Kidney (tissue), 14 donors: ENCODE data around the gene SPECC1L. TPM values are rescaled to one million over a fixed set of nuclear protein-coding genes. Genes with fewer than 3 reads are reported as not detected.
"Not testable (repeated sequence)": the region's sequence is repeated elsewhere in the genome, so short reads cannot be mapped to it uniquely, and the experiment has no call there.

Source experiments
- DNase-seq, 5 donors: peaks; one replicate each; pipeline ENCODE4 v3.0.0-alpha.2; 2013 to 2020
- FAIRE-seq: peaks from 2 replicates; lab custom pipeline; 2012; peaks lifted over from hg19 to GRCh38; lab: Jason Lieb, UNC
- H3K27ac ChIP-seq, 2 donors: one replicate each; pipeline ENCODE4 v1.7.0; 2013; ENCODE audit warnings: low read depth in 2 of 2, low read length in 2 of 2, inconsistent platforms in 1 of 2
- H3K27me3 ChIP-seq: one replicate; pipeline ENCODE4 v1.7.1; 2013; ENCODE audit warnings: low read length, inconsistent platforms; ENCODE audit not compliant: control insufficient read depth, insufficient read depth
- H3K36me3 ChIP-seq, 3 donors: one replicate each; pipeline versions ENCODE4 v1.7.0 to v1.7.1; 2013; ENCODE audit warnings: low read length in 3 of 3, control low read depth in 1 of 3, inconsistent platforms in 1 of 3; ENCODE audit not compliant: insufficient read depth in 3 of 3, control insufficient read depth in 2 of 3
- H3K4me1 ChIP-seq, 3 donors: one replicate each; pipeline versions ENCODE4 v1.7.0 to v1.7.1; 2013; ENCODE audit warnings: low read length in 3 of 3, inconsistent platforms in 1 of 3, low read depth in 1 of 3; ENCODE audit not compliant: control insufficient read depth in 2 of 3, insufficient read depth in 2 of 3
- H3K4me3 ChIP-seq, 3 donors: one replicate each; pipeline versions ENCODE4 v1.7.0 to v1.8.1; 2013; ENCODE audit warnings: low read length in 3 of 3, control low read depth in 1 of 3, inconsistent platforms in 1 of 3
- H3K9ac ChIP-seq, 3 donors: one replicate each; pipeline versions ENCODE4 v1.7.0 to v1.7.1; 2013; ENCODE audit warnings: low read length in 3 of 3, control low read depth in 1 of 3, inconsistent platforms in 1 of 3
- H3K9me3 ChIP-seq, 3 donors: one replicate each; pipeline versions ENCODE4 v1.7.0 to v1.7.1; 2013; ENCODE audit warnings: low read length in 3 of 3, control low read depth in 1 of 3, inconsistent platforms in 1 of 3; ENCODE audit not compliant: control insufficient read depth in 2 of 3, insufficient read depth in 1 of 3
- intact Hi-C: fragments of 100-400 bp; cut with DNase I; formaldehyde crosslinking; loops from one replicate; pipeline ENCODE4 v1.11.1; 2022
- polyA plus RNA-seq: library from polyadenylated mRNA; stranded (reverse); fragments of 350-450 nt; fragmentation: Illumina TruSeq; extraction: RNeasy Lipid Tissue Mini Kit (QIAGEN cat#74804); gene quantifications from one replicate; pipeline ENCODE4 v1.2.3, GENCODE V29; 2014; ENCODE audit warnings: low read depth, low replicate concordance; ENCODE audit not compliant: insufficient read depth
- total RNA-seq: library from RNA; stranded (reverse); fragmentation: NEBNext Ultra II Directional; extraction: Animal tissue kit (Norgen Biotek cat#: 25700); gene quantifications from one replicate; pipeline ENCODE4 v1.2.1, GENCODE V29; 2021
- TF ChIP-seq, protein P1 (sequence below): IDR thresholded peaks from 3 replicates; pipeline ENCODE4 v1.5.1; 2012; ENCODE audit warnings: mild to moderate bottlenecking, moderate library complexity, borderline replicate concordance; ENCODE audit not compliant: insufficient read depth; ENCODE audit errors: extremely low read depth
- donor health status: control.
- donor health status: control.
- donor health status: control.
- donor health status: control.
- donor health status: control.
- donor health status: DM: yes; HTN: yes; CAD: no.
- donor health status: Normal renal cell carcinoma (clear cell type).

The SPECC1L gene
- total and polyA plus RNA-seq, 2 donors from 2014 or later, result 11.1 to 65.8 TPM

DNA sequence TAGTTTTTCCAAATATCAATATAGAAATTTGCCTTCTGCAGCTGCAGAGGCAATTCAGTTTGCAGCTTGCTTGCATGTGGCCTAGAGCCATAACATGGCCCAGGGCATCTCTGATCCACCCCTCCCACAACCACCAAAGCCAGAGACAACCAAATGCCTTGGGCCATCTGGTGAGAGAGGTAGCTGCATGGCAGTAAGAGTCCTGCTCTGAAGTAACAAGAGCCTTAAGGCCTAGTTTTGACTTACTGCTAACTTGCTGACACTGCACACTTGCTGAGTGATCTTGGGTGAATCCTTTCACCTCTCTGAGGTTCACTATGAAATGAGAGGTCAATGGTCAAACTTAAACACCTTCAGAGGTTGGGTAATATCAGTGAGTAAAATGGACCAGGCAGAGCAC lies 4.9 kb upstream of the SPECC1L start:
- Histone ChIP-seq H3K9ac (no peak overlapping the region), H3K27me3 (no peaks in the 10 kb centered on the region), H3K36me3 (no peaks in the 10 kb centered on the region), H3K9me3 (no peaks in the 10 kb centered on the region), H3K27ac (no peak overlapping the region), H3K4me1 (no peaks in the 10 kb centered on the region), H3K4me3 (no peak overlapping the region)
- intact Hi-C loops, result no loop called here
- TF ChIP-seq, protein P1, sequence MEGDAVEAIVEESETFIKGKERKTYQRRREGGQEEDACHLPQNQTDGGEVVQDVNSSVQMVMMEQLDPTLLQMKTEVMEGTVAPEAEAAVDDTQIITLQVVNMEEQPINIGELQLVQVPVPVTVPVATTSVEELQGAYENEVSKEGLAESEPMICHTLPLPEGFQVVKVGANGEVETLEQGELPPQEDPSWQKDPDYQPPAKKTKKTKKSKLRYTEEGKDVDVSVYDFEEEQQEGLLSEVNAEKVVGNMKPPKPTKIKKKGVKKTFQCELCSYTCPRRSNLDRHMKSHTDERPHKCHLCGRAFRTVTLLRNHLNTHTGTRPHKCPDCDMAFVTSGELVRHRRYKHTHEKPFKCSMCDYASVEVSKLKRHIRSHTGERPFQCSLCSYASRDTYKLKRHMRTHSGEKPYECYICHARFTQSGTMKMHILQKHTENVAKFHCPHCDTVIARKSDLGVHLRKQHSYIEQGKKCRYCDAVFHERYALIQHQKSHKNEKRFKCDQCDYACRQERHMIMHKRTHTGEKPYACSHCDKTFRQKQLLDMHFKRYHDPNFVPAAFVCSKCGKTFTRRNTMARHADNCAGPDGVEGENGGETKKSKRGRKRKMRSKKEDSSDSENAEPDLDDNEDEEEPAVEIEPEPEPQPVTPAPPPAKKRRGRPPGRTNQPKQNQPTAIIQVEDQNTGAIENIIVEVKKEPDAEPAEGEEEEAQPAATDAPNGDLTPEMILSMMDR, result no peak
- no peak for FAIRE-seq
- DNase-seq, result peak in 1 of 5 donors; percentile 30

DNA sequence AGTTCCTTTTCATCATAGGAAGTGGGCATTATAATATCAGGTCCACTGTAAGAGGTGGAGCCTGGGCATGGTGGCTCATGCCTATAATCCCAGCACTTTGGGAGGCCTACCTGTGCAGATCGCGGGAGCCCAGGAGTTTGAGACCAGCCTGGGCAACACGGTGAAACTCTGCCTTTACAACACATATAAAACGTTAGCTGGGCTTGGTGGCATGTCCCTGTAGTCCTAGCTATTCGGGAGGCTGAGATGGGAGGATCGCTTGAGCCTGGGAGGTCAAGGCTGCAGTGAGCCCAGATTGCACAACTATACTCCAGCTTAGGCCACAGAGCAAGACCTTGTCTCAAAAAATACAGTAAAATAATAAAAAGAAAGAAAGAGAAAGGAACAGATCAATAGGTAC lies 4.1 kb upstream of the SPECC1L start:
- FAIRE-seq, intact Hi-C loops, H3K9me3 ChIP-seq, H3K9ac ChIP-seq, H3K36me3 ChIP-seq, H3K27ac ChIP-seq, H3K27me3 ChIP-seq, H3K4me3 ChIP-seq, H3K4me1 ChIP-seq: not testable (repeated sequence)
- peak in 1 of 5 donors; percentile 29 for DNase-seq

DNA sequence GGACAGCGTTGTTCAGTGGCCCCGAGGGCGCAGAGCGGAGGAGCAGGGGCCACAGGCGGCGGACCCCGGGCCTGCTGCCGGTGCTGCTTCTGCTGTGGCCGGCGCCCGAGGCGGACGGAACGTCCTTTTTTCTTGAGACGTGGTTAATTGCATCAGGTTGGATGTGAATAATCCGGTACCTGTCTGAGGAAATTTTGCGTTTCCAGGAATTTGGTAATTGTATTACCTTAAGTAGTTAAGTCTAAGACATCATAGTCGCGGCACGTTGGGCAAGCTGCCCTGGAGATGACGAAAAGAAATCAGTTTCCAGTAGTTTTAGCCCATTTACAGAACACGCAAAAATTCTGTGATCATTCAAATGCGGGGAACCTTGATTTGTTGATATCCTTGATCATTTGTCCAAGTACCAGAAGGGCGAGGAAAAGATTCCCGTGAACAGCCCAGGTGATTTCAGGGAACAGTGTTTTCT lies 789 bp downstream of the SPECC1L start:
- peak overlapping the region; percentile 90 to 95 for H3K27ac ChIP-seq
- no peaks in the 10 kb centered on the region for H3K9me3 ChIP-seq
- peak overlapping the region; percentile 83 to 93 (median 85) for H3K4me3 ChIP-seq
- intact Hi-C loops, result no loop called here
- peak overlapping the region; percentile 75 to 86 (median 79) for H3K9ac ChIP-seq
- no peaks in the 10 kb centered on the region for H3K36me3 ChIP-seq
- H3K27me3 ChIP-seq, result no peaks in the 10 kb centered on the region
- FAIRE-seq (no peak), DNase-seq (peak in 1 of 5 donors; percentile 40)
- peaks cover 0 to 13% (median 0%) of the 10 kb centered on the region in 3 donors for H3K4me1 ChIP-seq
- TF ChIP-seq, protein P1, result no peak

DNA sequence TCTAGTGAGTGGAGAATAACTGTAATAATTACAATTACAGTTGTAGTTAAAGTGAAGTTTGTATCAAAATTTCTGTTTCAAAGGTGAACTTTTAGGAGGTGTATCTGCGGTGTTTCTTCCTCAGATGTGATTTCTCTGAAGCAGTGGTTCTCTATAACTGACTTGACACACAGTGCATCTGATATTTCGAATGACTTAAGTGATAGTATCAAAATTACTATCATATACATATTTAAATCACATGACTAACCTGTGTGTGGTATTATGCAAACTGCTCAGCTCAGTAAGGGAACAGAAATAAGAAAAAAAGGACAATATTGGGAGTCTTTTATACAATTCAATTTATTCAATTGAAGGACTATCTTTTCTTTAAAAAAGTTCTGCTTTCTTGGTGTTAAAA lies 2.4 kb downstream of the SPECC1L start:
- intact Hi-C loops, H3K9ac ChIP-seq, FAIRE-seq, H3K9me3 ChIP-seq, H3K36me3 ChIP-seq, DNase-seq, H3K27ac ChIP-seq, H3K4me3 ChIP-seq, H3K27me3 ChIP-seq: not testable (repeated sequence)
- peaks cover 0 to 13% (median 0%) of the 10 kb centered on the region in 3 donors for H3K4me1 ChIP-seq

DNA sequence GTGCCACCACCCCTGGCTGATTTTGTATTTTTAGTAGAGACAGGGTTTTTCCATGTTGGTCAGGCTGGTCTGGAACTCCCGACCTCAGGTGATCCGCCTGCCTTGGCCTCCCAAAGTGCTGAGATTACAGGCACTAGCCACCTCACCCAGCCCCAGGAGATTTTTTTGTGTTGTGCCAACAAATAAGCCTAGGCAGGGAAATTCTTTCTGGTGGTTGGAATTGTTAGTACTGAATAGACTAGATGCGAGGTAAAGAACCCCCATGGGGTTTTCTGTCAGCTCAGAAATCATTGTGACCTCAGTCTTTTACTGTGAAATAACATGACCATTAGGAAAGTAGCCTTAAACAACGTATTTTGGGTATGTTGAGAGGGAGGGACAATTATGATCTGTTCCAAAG lies 3.3 kb downstream of the SPECC1L start:
- H3K9ac ChIP-seq, DNase-seq, H3K9me3 ChIP-seq, H3K4me3 ChIP-seq, H3K27me3 ChIP-seq, H3K27ac ChIP-seq, FAIRE-seq, H3K36me3 ChIP-seq, intact Hi-C loops: not testable (repeated sequence)
- peaks cover 0 to 13% (median 0%) of the 10 kb centered on the region in 3 donors for H3K4me1 ChIP-seq

DNA sequence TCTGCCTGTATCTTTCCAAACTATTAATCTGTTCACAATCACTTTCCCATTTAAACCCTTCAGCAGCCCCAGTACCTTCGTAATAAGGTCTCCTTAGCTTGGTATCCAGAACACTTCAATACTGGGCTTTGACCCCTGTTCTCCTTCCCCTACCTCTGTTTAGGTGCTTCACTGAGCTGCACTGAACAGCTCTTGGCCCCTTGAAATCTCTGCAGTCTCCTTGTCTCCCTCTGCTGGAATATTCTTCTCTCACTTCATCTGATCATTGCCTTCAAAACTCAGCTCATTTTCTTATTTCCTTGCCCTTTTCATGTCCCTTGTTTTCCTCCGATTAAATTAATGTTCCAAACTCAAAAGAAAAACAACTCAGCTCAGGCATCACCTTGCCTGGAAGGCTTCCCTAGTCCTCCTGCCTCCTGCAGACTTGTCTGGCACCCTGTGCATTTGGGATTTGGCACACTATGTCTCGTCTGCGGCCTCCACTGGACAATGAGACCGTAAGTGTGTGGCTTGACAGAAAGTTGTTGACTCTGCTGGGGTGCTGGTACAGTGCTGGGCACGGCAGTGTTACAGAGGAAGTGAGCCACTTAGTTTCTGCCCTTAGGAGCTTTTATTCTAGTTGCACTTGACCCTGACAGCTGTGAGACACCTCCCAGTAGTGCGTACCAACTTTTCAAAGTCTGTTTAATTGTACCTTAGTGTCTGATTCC lies 4.2 kb downstream of the SPECC1L start:
- H3K4me1 ChIP-seq, result peaks cover 0 to 13% (median 0%) of the 10 kb centered on the region in 3 donors
- H3K9ac ChIP-seq, H3K36me3 ChIP-seq, H3K4me3 ChIP-seq, intact Hi-C loops, H3K27ac ChIP-seq, DNase-seq, FAIRE-seq, H3K27me3 ChIP-seq, H3K9me3 ChIP-seq: not testable (repeated sequence)

DNA sequence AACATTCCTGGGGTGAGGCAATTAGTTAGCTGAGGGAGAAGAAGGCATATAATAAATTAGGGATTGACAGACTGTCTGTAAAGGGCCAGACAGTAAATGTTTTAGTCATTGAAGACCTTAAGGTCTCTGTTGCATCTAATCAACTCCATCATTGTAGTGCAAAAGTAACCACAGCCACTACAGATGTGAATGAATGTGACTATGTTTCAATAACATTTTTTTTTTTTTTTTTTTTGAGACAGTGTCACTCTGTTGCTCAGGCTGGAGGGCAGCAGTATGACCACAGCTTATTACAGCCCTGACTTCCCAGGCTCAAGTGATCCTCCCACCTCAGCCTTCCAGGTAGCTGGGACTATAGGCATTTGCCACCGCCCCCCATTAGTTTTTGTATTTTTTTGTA lies 9.7 kb downstream of the SPECC1L start:
- H3K27ac ChIP-seq, H3K4me3 ChIP-seq, H3K9me3 ChIP-seq, H3K9ac ChIP-seq, intact Hi-C loops, H3K4me1 ChIP-seq, FAIRE-seq, H3K36me3 ChIP-seq, DNase-seq, H3K27me3 ChIP-seq: not testable (repeated sequence)
